KMS-11 (cell line): ENCODE measurements around the gene CERS6.

Source experiments
- H2AFZ ChIP-seq: fragments of 200-600 bp; sonication (generic); 2 replicates; pipeline ENCODE4 v1.6.1; 2016; ENCODE audit warnings: antibody characterized with exemption, mixed run types, low read depth
- H3K27ac ChIP-seq: fragments of 200-600 bp; sonication (generic); 2 replicates; pipeline ENCODE4 v1.6.1; 2016; ENCODE audit warnings: mild to moderate bottlenecking, mixed run types
- H3K27me3 ChIP-seq: fragments of 200-600 bp; sonication (generic); 2 replicates; pipeline ENCODE4 v1.6.1; 2017; ENCODE audit warnings: mild to moderate bottlenecking, low read depth, mixed run types, moderate library complexity; ENCODE audit not compliant: insufficient read depth
- H3K36me3 ChIP-seq: fragments of 200-600 bp; sonication (generic); 2 replicates; pipeline ENCODE4 v1.6.1; 2017; ENCODE audit warnings: mild to moderate bottlenecking, mixed run types; ENCODE audit not compliant: insufficient read depth
- H3K4me1 ChIP-seq: fragments of 200-600 bp; sonication (generic); 2 replicates; pipeline ENCODE4 v1.6.1; 2016; ENCODE audit warnings: mild to moderate bottlenecking, low read depth, mixed run types; ENCODE audit not compliant: poor library complexity, severe bottlenecking
- H3K4me2 ChIP-seq: fragments of 200-600 bp; sonication (generic); 2 replicates; pipeline ENCODE4 v1.7.0; 2016; ENCODE audit warnings: mild to moderate bottlenecking, mixed run types
- H3K4me3 ChIP-seq: fragments of 200-600 bp; sonication (generic); IDR thresholded peaks from 2 replicates; pipeline ENCODE4 v1.6.1; 2017; ENCODE audit warnings: low read depth, low read length, mixed read lengths; ENCODE audit not compliant: insufficient read depth
- H3K79me2 ChIP-seq: fragments of 200-600 bp; sonication (generic); 2 replicates; pipeline ENCODE4 v1.6.1; 2016; ENCODE audit warnings: low read depth, mixed run types; ENCODE audit not compliant: insufficient read depth
- H3K9ac ChIP-seq: fragments of 200-600 bp; sonication (generic); 2 replicates; pipeline ENCODE4 v1.6.1; 2016; ENCODE audit warnings: mild to moderate bottlenecking, mixed run types
- H4K20me1 ChIP-seq: fragments of 200-600 bp; sonication (generic); 2 replicates; pipeline ENCODE4 v1.6.1; 2016; ENCODE audit warnings: mild to moderate bottlenecking, mixed run types; ENCODE audit not compliant: insufficient read depth
- TF ChIP-seq, protein P1 (sequence below): fragments of 200-600 bp; sonication (generic); conservative IDR thresholded peaks from 2 replicates; pipeline ENCODE4 v1.6.1; 2017; ENCODE audit warnings: low read depth, mild to moderate bottlenecking, antibody characterized with exemption, low read length, moderate library complexity, mixed read lengths

The CERS6 gene

DNA sequence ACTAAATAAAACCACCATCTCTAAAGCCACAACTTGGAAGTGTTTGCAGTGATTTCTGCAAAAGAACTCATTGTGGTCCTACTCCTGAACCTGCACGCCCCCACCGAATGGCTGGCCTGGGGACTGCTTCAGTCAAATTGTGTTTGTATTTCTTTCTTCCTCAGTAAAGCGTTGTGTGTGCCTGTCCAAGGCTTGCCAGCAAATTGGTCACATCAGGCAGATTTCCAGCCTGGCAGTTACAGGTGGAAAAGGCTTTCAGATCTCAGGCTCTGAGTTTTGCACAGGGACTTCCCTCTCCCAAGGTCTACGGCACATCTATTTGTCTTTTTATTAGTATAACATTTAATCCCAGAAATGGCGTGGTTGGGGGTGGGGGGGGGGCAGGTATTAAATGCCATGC is 292.4 kb downstream of the CERS6 start:
- Histone ChIP-seq H2AFZ (no peak overlapping the region), H3K36me3 (no peaks in the 10 kb centered on the region), H3K4me3 (no peak overlapping the region), H3K9ac (no peak overlapping the region), H3K27ac (no peak overlapping the region), H3K4me1 (peaks cover 15% of the 10 kb centered on the region), H3K4me2 (no peak overlapping the region), H4K20me1 (no peaks in the 10 kb centered on the region), H3K79me2 (no peaks in the 10 kb centered on the region), H3K27me3 (no peaks in the 10 kb centered on the region)
- TF ChIP-seq, protein P1, sequence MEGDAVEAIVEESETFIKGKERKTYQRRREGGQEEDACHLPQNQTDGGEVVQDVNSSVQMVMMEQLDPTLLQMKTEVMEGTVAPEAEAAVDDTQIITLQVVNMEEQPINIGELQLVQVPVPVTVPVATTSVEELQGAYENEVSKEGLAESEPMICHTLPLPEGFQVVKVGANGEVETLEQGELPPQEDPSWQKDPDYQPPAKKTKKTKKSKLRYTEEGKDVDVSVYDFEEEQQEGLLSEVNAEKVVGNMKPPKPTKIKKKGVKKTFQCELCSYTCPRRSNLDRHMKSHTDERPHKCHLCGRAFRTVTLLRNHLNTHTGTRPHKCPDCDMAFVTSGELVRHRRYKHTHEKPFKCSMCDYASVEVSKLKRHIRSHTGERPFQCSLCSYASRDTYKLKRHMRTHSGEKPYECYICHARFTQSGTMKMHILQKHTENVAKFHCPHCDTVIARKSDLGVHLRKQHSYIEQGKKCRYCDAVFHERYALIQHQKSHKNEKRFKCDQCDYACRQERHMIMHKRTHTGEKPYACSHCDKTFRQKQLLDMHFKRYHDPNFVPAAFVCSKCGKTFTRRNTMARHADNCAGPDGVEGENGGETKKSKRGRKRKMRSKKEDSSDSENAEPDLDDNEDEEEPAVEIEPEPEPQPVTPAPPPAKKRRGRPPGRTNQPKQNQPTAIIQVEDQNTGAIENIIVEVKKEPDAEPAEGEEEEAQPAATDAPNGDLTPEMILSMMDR = no peak

DNA sequence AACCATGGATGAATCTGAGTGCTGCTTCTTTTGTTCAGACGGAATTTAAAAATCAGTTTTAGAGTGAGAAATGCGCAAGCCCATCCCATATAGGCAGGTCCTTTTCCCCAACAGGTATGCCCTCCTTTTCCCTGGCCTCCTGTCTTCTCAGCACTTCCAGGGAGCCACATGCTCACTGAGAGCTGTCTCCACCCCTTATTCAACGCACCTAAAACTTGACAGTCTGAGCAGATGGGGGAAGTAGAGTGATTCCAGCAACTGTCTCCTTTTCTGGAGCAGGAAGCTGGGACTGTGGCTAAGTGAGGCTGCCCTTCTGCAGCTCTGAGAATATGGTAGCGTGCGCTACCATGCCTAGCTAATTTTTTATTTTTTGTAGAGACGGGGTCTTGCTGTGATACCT is 293.2 kb downstream of the CERS6 start:
- H3K4me3 ChIP-seq = no peak overlapping the region
- H4K20me1 ChIP-seq = no peaks in the 10 kb centered on the region
- H3K79me2 ChIP-seq = no peaks in the 10 kb centered on the region
- H3K27ac ChIP-seq = no peak overlapping the region
- no peak overlapping the region for H2AFZ ChIP-seq
- no peak overlapping the region for H3K4me2 ChIP-seq
- no peaks in the 10 kb centered on the region for H3K27me3 ChIP-seq
- TF ChIP-seq, protein P1 = no peak
- peaks cover 15% of the 10 kb centered on the region for H3K4me1 ChIP-seq
- no peak overlapping the region for H3K9ac ChIP-seq
- H3K36me3 ChIP-seq = no peaks in the 10 kb centered on the region

DNA sequence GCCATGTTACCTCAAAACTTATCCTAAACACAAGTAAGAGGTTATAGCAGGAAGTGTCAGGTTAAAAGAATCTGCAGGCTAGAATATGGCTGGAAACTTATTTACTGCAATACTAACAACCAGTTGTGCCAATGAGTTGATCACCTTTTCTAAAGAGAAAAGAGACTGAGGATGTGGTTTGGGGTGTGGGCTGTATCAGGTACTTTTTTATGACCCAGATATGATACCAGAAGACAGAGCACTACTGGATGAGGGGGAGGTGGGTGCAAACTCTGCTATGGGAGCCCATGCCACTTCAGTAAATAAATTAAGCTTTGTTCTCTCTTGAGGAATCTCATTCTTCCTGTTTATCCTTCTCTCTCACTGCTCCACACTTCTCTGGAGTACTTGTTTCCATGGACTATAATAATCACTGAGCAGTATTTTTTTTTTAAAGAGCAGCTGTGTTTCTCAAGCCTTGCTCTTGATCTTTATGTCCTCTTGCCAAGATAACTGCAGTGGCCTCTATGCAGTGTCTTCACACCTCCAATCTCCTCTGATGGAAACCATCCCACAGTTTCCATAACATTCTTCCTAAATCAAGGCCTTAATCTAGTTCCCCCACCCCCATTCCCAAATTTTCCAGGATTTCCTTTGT is 295.1 kb downstream of the CERS6 start:
- Histone ChIP-seq H4K20me1 (no peaks in the 10 kb centered on the region), H3K27me3 (no peaks in the 10 kb centered on the region), H3K4me2 (no peak overlapping the region), H2AFZ (no peak overlapping the region), H3K4me3 (no peak overlapping the region), H3K4me1 (peaks cover 15% of the 10 kb centered on the region), H3K27ac (no peak overlapping the region), H3K9ac (no peak overlapping the region), H3K79me2 (no peaks in the 10 kb centered on the region), H3K36me3 (no peaks in the 10 kb centered on the region)
- TF ChIP-seq, protein P1 = no peak

DNA sequence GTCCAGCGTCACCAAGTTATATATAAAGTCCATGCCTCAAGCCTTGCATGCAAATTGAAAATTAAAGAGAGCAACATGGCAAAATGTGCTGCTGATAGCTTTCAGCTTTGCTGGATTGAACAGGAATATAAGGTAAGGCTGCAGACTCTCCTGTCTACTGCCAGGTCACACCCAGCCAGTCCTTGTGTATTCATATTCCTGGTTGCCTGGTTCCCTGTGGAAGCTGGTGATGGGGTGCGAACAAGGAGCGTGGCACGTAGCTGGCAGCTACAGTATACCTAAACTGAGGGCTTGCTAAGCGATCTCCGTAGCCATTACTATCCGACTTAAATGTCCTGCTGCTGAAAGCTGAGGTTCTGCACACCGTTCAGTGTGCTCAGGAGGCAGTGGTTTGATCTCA is 296.3 kb downstream of the CERS6 start:
- TF ChIP-seq, protein P1 = no peak
- Histone ChIP-seq H3K27ac (no peak overlapping the region), H3K79me2 (no peaks in the 10 kb centered on the region), H4K20me1 (no peaks in the 10 kb centered on the region), H3K9ac (no peak overlapping the region), H3K27me3 (no peaks in the 10 kb centered on the region), H2AFZ (no peak overlapping the region), H3K4me2 (no peak overlapping the region), H3K4me1 (peaks cover 15% of the 10 kb centered on the region), H3K4me3 (no peak overlapping the region), H3K36me3 (no peaks in the 10 kb centered on the region)
